ENCODE measurements around the gene ITGAD.

- TF ChIP-seq CTCF (IDR thresholded peaks at IDR 0.05) (no peak), EZH2 (IDR thresholded peaks at IDR 0.05; ENCODE audit: borderline replicate concordance, insufficient read depth, low read depth, low read length, poor library complexity, severe bottlenecking) (no peak)
Observed at GRCh38 chr16:31347445-31347844, 45.7 kb upstream of the ITGAD start.
